Suprapubic skin (tissue), 3 donors: ENCODE measurements around the gene KIF21B.

Experiments used
- EP300 ChIP-seq: sonication (generic); formaldehyde crosslinking; IDR thresholded peaks from one replicate; pipeline ENCODE4 v1.6.1; 2017; ENCODE audit warnings: antibody characterized with exemption
- POLR2A ChIP-seq, 2 donors: fragments of 450-650 bp; IDR thresholded peaks; one replicate each; pipeline ENCODE4 v1.6.1; 2017; ENCODE audit warnings: antibody characterized with exemption in 2 of 2, mild to moderate bottlenecking in 2 of 2, moderate library complexity in 2 of 2
- TF ChIP-seq, protein P1 (sequence below), 2 donors: fragments of 200-600 bp in 1 of 2; fragments of 450-650 bp in 1 of 2; sonication (generic) in 1 of 2; IDR thresholded peaks; one replicate each; pipeline ENCODE4 v1.5.1; 2016 to 2019; ENCODE audit warnings: antibody characterized with exemption in 2 of 2, mild to moderate bottlenecking in 1 of 2, moderate library complexity in 1 of 2

DNA sequence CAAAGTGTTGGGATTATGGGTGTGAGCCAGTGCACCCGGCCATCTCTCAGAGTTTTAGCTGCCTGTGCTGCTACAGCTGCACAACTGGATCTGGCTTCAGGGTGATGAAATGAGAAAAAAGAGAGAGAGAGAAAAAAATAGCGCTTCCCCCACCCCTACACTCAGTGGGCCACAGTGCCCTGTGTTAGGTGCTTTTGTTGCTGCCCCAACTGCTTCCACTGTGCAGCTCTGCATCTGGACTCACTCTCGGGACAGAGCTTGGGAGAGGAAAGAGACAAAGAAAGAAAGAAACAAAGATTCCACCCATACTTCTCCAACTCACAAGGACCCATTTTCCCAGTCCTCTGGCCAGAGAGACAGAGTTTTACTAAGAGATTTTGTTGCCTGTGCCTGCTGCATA, 78.4 kb downstream of the KIF21B start:
- TF ChIP-seq, protein P1, sequence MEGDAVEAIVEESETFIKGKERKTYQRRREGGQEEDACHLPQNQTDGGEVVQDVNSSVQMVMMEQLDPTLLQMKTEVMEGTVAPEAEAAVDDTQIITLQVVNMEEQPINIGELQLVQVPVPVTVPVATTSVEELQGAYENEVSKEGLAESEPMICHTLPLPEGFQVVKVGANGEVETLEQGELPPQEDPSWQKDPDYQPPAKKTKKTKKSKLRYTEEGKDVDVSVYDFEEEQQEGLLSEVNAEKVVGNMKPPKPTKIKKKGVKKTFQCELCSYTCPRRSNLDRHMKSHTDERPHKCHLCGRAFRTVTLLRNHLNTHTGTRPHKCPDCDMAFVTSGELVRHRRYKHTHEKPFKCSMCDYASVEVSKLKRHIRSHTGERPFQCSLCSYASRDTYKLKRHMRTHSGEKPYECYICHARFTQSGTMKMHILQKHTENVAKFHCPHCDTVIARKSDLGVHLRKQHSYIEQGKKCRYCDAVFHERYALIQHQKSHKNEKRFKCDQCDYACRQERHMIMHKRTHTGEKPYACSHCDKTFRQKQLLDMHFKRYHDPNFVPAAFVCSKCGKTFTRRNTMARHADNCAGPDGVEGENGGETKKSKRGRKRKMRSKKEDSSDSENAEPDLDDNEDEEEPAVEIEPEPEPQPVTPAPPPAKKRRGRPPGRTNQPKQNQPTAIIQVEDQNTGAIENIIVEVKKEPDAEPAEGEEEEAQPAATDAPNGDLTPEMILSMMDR (IDR thresholded peaks at IDR 0.05), result no peak
- TF ChIP-seq POLR2A (IDR thresholded peaks at IDR 0.05), result no peak
- no peak for TF ChIP-seq EP300
